Tibial nerve (tissue), 4 donors: ENCODE measurements around the gene ERCC8.

Experiments used
- CTCF ChIP-seq, 5 experiments: fragments of 200-600 bp in 3 of 5; fragments of 450-650 bp in 2 of 5; sonication (generic) in 3 of 5; IDR thresholded peaks; one replicate each; pipeline ENCODE4 v1.5.1; 2016 to 2019; ENCODE audit warnings: antibody characterized with exemption in 5 of 5, mild to moderate bottlenecking in 3 of 5, moderate library complexity in 2 of 5
- EP300 ChIP-seq, 2 donors: sonication (generic); formaldehyde crosslinking; IDR thresholded peaks; one replicate each; pipeline ENCODE4 v1.6.1; 2017; ENCODE audit warnings: antibody characterized with exemption in 2 of 2, mild to moderate bottlenecking in 1 of 2
- POLR2A ChIP-seq, 2 donors: fragments of 450-650 bp; IDR thresholded peaks; one replicate each; pipeline ENCODE4 v1.6.1; 2017; ENCODE audit warnings: antibody characterized with exemption in 2 of 2, mild to moderate bottlenecking in 2 of 2, moderate library complexity in 2 of 2

- TF ChIP-seq CTCF (IDR thresholded peaks at IDR 0.05) (no peak), POLR2A (IDR thresholded peaks at IDR 0.05) (no peak), EP300 (IDR thresholded peaks at IDR 0.05) (no peak)
Observed at GRCh38 chr5:60846298-60846697, 98.6 kb downstream of the ERCC8 start.
